ENCODE results near the gene TSPAN14.

Gene TSPAN14

DNA sequence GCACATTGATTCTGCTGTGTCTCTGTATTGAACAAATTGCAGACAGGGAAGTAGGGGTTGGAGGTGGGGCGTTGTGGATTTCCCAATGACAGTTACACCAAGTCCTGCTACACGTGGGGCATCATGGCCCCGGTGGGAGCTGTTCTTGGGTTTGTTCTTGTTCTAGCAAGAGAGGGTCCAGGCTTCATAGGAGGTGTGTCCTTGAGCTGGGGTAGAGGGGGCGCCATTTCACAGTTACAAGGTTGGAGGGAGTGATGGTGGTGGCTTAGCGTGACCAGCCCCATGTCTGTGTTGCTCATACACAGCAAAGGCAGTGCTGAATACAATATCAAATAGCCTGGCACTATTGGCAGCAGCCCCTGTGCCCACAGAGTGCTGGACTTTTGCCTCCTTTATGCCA lies 99.3 kb downstream of the TSPAN14 start:
- DNase-seq = no peak

GRCh38 chr10:80554050-80554449 lies 99.9 kb downstream of the TSPAN14 start:
- no peak for DNase-seq

GRCh38 chr10:80555415-80555814 lies 101.3 kb downstream of the TSPAN14 start:
- no peak for DNase-seq

DNA sequence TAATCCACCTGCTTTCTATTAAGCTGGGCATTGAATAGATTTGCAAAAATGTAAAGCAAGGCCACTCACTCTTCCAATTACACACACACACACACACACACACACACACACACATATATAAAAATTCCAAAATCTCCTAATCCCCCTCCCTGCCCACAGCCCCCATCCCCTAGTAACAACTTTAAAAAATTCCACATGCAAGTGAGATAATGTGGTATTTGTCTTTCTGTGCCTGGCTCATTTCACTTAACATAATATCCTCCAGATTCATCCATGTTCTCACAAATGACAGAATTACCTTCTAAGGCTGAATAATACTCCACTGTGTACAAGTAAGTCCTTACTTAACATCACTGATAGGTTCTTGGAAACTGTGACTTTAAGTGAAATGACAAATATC lies 107.8 kb downstream of the TSPAN14 start:
- DNase-seq = no peak

DNA sequence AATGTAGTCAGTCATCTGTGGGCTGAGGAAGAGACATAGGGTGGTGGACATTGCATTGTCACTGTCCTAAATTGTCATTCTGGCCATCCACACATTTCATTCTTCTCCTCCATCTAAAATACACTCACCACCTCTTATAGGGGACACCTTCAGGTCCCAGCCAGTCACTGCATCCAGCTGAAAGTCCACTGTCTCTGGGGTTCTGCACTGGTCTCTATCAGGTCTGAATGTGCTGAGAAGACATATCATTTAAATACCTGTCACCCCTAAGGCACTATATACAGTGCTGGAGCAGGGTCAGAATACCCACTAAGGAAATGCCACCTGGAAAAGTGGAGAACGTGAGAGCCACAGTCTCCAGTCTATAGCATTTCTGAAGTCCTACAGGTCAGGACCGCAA lies 113.2 kb downstream of the TSPAN14 start:
- DNase-seq = no peak

DNA sequence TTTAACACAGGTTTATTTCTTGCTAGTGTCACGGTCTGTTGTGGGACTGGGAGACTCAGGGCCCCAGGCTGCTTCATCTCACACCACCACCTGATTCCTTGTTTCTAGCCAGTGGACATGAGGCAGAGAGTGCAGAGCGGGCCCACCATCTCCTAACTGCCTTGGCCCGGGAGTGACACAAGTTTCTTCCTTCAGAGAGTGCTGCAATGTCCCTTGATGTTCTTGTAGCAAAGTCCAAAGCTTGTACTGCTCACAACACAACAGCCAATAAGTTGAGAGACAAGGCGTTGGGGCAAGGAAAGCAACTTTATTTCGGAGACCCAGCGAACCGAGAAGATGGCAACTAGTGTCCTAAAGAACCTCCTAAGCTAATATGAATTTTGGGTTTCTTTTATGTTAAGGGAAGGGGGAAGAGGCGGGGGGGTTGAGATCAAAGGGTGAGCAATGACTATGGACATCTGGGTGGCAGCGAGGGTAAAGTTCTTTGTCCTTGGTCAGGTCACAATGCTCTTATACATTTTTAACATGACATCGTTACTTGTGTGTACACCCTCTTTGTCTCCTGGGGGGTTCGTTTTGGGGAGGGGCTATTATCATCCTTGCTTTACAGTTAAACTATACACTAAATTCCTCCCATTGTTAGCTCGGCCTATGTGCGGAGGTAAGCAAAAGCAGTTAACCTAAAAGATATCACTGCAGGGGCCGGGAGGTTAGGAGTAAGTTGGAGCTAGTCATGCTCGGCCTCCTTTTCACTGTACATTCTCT lies 115.2 kb downstream of the TSPAN14 start:
- no peak for DNase-seq

- DNase-seq = no peak
Measured at GRCh38 chr10:80571352-80571751, 117.2 kb downstream of the TSPAN14 start.

DNA sequence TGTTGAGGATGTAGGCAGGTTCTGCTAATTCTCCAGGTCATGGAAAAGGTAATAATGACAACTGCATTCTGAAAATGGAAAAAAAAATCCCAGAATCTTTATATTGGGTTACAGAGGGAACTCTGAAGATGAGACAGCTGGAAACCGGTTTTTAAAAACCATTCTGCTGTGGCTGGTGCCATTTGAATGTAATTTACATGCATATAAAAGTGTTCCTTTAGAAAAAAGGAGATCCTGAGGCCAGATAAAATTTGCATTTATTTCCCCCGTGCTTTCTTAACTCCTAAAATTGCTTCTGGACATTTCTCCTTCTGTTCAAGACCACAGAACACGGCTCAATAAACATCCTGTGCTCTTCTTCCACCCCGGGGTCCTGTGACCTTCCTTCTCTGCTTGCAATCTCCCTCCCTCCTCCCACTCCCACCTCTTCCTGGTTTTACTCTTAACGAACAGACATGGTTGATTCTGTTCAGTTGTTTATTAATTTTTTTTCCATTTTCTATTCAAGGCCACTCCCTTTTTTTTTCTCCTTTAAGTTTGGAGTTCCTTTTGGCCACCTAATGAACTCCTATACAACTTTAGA lies 125.2 kb downstream of the TSPAN14 start:
- DNase-seq = no peak

- no peak for DNase-seq
Measured at GRCh38 chr10:80579849-80580637, 125.9 kb downstream of the TSPAN14 start.

DNA sequence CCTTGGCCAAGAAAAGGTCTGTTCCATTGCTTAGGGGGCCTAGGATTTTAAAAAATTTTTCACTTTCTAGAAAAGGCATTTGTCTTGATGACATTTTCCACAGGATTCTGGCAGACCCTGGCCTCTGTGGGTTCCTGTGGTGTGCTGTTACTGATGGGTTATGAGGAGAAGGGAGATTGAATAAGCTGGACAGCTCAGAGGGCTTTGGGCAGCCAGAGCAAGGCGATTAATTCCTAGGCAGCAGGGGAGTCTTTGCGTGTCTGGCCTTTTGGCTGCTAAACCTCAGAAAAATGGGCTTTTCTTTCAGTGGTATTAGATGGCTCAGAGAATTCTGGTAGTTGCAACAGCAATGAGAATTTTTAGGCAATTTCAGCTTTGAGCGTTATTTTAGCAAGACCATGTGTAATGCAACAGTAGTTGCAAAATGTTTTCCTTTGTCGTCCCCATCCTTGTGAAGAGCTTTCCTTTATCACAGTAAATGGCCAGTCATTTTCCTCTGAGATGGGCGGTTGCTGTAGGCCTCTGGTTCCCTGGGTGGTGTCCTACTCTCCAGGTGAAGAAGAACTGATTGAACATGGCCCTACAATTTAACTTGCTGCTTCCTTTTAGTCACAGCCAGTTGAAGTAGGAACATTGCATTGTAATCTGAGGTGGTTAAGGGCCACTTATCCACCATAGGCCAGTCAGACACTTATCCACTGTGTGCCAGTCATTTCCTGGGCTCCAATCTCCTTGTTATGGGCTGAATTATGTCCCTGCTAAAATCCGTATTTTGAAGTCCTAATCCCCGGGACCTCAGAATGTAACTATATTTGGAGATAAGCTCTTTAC lies 126.7 kb downstream of the TSPAN14 start:
- no peak for DNase-seq

GRCh38 chr10:80581469-80581835 lies 127.3 kb downstream of the TSPAN14 start:
- no peak for DNase-seq

DNA sequence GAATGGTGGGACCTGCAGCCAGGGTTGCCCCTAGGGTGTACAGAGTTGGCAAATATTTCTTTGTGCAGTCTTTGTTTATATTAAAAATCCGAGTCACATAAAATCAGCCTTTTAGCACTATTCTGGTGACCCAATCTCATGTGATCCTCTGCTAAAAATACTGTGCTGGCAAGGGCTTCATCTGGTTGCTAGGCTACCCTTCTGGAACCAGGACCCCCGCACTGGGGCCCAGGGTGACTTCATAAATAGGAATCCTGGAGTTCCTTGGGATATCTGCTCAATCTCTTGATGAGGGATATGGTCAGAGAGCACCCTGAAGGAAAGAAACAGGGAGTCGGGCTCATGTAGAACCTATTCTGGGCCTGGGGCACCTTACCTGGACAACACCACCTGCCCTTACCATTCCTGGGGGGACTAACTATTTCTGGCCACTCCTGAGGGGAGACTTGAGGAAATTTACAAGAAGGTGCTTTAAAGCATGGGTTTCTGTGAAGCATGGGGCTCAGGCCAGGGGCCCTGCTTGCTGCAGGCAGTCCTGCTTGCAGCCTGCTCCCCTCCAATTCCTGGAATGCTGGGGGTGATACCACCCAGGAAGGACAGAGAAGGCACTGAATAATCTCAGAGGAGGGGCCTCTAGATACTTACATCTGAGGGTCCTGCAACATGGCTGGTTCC lies 128.3 kb downstream of the TSPAN14 start:
- DNase-seq = no peak

Data from NCI-H2081 treated with DMSO at 0.1 percent for 48 hours (cell line).